Measurements from ENCODE around the gene EGFLAM.

Gene EGFLAM

DNA sequence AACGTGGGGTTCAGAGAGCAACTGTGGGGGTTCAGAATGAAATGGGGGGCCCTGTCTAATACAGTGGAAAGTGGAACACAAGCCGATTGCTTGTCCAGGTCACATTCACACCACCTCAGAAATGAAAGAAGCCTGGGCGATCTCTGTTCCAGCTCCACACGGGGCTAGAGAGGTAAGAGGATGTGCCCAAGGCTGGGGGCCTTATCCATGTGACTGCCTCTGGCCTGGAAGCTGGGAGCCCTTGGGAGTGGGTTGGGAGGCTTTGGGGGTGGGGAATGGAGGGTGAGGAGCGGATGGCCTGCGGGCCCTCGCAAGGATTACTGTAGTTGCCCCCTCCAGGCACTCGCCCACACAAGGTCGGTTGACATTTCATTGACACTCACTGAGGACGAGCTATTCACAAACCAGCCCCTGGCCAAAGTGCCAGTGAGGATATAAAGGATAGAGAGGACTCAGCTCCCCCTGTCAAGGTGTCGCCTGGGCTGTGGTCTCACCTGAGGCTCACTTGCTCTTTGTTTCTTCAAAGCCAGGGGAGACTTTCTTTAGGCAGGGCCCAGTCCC lies 211.4 kb downstream of the EGFLAM start:
- DNase-seq (ENCODE audit: low read depth in 3 of 3), result no peak

DNA sequence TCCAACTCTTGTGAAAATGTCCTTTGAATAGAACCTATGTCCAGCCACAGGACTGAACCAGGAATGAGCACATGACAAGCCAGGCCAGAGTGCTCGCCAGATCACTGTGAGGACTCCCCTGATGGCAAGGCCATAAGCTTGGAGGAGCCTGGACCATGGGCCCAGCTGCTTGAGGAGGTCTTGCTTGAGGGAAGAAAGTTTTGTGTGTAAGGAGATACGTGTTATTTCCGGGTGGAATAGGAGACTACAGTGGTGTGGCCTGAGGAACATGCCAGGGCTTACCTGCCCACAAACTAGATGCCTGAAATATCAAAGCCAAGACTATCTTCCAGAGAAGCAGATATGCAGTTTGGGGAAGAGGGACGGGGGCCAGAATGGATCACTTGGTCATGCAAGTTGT lies 213.3 kb downstream of the EGFLAM start:
- no peak for DNase-seq (ENCODE audit: low read depth in 3 of 3)

DNA sequence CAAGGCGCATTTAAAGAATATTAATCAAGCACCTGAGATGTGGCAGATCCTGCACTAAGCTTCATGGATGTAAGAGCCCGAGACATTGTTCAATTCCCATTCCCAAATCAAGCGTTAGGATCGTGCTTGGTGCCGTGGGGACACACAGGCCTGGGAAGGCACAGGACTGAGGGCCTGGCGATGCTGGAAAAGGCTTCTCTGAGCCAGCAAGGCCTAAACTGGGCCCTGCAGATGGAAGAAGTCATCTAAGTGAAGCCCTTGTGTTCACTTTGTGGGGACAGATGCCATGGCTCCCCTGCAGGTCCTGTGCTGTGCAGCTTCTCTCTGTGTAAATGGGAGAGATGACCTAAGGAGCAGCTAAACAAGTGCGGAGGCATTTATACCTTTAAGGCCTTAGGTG lies 214.2 kb downstream of the EGFLAM start:
- no peak for DNase-seq (ENCODE audit: low read depth in 3 of 3)

DNA sequence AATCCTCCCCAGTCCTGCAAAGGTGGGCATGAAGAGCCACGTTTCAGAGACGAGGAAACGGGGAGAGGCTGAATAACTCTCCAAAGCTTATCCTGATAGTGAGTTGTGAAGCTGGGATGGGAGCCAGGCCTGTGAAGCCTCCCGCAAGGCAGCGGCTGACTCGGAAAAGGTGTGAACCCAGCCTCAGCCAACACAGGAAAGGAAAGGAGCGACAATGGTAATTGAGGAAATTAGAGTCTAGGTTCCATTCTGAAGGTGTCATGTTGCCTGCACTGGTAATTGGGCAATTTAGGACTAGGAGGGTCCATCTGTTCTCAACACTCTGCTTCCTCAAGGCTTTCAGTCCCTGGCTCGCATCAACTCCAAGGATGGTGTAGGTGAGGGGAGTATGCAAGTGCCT lies 214.6 kb downstream of the EGFLAM start:
- DNase-seq (ENCODE audit: low read depth in 3 of 3), result no peak

DNA sequence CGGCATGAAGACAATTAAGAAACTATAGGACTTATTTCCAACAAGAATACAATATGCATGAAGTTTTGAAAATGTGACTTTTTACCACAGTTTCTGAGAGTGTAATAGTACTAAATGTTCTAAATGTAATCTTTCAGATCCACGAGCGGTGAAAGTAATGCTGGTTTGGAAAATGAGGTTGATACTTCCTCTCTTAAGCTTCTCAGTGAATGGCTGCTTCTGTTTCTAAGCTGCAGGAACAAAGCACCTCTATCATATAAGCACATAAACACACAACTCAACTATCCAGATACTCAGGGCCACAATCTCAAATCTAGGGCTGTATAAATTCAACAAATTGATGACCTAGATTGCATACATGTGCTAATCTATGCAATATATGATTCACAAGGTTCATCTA lies 219.8 kb downstream of the EGFLAM start:
- no peak for DNase-seq (ENCODE audit: low read depth in 3 of 3)

DNA sequence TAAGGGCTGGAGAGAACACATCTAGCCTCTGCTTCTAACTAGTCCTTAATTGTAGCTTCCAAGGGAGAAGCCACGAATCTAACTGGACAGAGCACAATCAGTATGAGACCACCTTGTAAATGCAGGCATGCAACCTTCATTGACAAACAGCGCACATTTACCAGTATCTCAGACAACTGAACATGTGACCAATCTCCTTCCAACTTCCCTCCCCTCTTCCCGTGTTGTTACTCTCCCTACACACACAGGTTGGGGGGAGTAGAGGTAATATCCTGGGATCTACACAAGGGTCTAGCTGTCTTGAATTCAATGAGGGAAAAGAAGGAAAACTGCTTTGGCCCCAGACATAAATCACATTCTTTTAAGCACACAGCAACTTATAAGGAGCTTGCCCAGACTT lies 220.5 kb downstream of the EGFLAM start:
- DNase-seq (ENCODE audit: low read depth in 3 of 3), result no peak

DNA sequence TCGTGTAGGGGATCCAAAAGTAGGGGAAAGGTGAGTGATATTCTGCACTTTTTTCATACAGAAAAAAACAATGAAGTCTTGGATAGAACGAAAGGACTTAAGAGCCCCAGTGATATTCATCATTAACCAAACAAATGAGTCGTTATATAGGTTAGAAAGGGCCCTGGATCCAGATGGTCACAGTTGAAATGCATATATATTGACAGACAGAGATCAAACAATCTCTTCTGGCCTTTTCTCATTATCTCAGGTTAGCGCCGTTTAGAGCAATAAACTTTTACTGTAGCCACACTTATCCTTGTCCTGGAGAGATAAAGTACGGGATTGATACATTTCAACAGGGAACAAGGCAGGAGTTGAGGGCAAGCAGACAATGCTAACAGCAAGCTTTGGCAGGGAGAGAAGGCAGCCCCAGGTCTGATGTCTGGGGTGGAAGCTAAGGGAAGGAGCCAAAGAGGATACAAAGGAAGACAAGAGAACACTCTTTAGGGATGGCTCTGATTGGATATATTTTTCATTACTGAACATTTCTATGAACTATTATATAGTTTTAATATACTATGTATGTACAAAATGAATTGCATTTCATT lies 221.1 kb downstream of the EGFLAM start:
- DNase-seq (ENCODE audit: low read depth in 3 of 3), result no peak

DNA sequence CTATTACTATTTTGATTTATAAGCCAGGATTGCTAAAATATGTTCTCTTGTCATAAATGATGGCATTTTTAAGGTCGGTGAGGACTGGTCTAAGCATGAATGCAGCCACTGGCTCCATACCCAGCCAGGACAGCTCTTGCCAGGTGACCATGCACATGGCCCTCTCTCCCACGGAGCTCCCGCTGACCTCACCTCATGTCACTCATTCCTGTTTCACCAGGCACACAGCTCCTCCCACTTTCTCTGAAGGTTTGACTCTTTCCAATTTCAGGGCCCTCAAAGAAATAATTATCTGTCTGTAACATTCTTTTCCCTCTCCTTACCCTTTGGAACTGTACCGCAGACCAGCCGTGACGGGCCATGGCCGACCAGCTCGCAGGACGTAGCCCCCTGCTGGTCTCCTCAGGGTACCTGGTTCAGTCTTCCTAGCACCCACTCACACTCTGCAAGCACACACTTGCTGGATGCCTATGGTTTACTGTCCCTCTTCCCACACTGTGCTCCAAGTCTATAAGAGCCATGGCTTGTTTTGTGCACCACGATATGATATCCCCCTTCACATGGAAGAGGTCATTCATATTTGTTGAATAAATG lies 225.5 kb downstream of the EGFLAM start:
- no peak for DNase-seq (ENCODE audit: low read depth in 3 of 3)

DNA sequence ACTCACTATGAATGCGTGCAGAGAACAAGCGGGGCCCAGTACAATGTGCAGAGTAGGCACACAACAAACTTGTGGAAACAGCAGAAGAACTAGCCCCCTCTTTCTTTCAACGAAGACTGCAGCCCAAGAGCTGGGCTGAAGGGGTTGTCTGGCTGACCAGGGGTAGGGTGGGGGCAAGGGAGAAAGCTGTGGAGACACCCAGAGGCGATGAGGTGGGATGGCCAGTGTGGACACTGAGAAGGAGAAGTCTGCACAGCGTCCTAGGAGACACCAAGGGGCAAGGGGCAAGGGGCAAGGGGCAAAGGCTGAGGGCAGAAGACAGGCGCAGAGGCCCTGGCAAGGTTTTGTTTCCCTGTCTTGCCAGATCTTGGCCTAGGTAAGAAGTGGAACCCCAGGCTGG lies 235.8 kb downstream of the EGFLAM start:
- DNase-seq (ENCODE audit: low read depth in 3 of 3), result no peak

DNA sequence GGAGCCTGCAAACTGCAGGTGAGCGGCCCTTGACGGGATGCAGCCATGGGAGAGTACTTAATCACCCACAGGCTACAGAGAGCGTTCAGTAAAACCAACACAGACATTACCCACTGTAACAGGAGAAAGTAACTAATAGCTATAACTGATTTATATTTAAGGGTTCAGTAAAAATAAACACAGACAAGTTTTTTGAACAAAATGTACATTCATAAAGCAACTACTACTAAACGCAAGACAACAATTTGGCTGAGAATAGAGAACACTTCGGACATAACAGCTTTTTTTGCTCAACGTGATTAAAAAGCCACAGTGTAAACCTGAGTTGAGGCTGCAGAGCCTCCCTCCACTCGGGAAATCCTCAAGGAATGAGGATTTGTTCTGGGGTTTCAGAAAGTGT lies 236.4 kb downstream of the EGFLAM start:
- DNase-seq (ENCODE audit: low read depth in 3 of 3), result no peak

DNA sequence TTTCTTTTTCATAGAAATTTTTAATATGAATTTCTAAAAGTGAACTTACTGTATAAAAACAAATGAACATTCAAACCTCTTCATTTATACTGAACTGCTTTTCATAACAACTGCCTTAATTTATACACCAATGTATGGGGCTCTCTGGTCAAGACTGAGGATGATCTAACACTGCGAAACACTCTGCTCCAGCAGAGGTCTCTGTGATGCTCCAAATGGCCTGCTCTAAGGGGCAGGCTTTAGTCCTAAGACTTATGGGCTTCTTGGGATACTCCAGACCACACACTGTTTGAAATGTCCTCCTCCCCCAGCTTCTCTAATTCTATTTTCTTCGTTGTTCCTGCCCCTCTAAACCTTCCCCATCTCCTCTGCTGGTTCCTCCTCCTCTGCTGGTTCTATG lies 239.6 kb downstream of the EGFLAM start:
- no peak for DNase-seq (ENCODE audit: low read depth in 3 of 3)

DNA sequence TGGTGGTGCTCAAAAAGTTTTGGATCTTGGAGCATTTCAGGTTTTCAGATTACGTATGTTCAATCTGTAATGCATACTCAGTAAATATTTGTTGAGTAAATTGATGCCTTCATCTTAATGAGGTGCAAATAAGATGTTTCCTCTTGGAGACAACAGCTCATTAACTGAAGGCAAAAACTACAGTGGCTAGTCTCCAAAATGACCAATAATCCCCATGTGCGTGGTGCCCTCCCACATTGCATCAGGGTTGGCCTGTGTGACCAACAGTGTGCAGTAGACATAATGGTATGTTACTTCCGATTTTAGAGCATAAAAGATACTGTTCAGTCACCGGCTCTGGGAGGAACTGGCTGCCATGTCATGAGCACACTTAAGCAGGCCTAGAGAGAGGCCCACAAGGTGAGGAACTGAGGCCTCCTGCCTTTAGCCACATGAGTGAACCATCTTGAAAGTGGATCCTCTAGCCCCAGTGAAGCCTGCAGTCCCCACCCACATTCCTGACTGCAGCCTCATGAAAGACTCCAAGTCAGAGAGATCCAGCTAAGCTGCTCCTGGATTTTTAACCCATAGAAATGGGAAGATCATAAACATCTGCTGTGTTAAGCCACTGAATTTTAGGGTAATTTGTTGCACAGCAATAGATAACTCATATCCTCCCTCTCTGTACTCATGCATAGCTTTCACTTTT lies 242.4 kb downstream of the EGFLAM start:
- no peak for DNase-seq (ENCODE audit: low read depth in 3 of 3)

DNA sequence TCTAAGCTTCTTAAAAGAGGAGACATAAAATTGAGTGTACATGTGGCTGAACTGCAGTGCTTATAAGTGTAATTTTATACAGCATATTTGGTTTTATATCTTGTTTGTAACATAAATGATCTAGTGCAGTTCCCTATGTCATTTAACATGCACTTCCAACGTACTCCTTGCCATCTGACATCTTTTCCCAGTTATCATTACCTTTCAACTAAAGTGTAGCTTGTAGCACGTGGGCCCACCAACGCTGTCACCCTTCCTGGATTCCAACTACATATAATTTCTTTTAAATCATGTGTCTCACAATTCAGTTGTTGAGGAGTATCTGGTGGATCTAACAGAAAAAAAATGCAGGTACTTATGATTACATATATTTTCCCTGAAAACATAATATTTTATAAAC lies 247.9 kb downstream of the EGFLAM start:
- no peak for DNase-seq (ENCODE audit: low read depth in 3 of 3)

DNA sequence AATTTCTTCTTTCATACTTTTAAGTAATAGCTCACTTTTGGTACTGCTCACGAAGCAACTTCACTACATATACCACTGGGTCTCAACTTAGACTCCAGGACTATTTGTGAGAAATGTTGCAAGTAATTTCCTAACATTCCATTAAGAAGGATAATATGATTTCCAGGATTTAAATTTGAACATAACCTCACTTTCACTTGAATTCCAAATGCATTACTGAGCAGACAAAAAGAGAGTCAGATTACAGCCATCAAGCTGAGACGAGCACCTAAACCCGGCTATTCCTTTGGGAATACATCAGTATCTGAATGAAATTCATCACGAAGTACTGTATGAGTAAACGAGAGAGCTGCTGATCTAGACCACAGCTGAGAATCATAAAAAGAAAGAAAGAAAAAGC lies 250.8 kb downstream of the EGFLAM start:
- no peak for DNase-seq (ENCODE audit: low read depth in 3 of 3)
